Stimulated activated CD4-positive, alpha-beta T cell treated with anti-CD3 and anti-CD28 coated beads, Interleukin-1b, Interleukin-23, amount 100 ng/mL, for 4 hours (primary cell): ENCODE data around the gene VKORC1L1.
"Not testable (repeated sequence)": the region's sequence is repeated elsewhere in the genome, so short reads cannot be mapped to it uniquely, and the experiment has no call there.

Source experiments
- DNase-seq, 2 donors: peaks; one replicate each; pipeline ENCODE4 v3.0.0-alpha.2; 2020; ENCODE audit warnings: low read depth in 2 of 2

The VKORC1L1 gene

DNA sequence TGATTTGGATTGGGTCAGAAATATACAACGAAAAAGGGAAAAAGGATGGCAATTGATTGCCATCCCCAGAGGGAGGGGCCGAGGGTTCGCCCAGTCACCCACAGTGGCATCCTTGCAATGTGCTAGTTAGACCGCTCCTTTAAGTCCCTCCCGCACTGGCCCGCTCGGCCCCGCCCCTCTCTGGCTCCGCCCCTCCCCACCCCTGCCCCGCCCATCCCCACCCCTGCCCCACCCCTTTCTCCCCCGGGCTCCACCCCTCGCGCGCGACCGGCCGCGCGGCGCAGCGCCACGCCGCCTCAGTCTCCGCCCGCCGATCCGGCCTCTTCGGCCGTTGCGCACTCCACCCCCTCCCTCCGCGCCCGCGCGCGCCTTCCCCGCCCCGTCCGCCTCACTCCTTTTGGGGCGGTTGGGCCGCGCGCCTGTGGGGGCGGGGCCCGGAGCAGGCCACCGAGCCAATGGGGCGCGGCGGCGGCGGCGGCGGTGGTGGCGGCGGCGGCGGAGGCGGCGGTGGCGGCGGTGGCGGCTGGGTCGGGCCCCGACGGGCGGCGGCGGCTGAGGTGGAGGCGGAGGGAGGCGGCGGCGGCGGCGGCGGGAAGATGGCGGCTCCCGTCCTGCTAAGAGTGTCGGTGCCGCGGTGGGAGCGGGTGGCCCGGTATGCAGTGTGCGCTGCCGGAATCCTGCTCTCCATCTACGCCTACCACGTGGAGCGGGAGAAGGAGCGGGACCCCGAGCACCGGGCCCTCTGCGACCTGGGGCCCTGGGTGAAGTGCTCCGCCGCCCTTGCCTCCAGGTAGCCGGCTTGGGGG lies at the start of gene VKORC1L1:
TSS of gene VKORC1L1 (plus strand) at position 299 of the 806 bp plus-strand sequence. CDS start at position 597, 298 bp downstream.
- DNase-seq: peak; percentile 93 to 96

DNA sequence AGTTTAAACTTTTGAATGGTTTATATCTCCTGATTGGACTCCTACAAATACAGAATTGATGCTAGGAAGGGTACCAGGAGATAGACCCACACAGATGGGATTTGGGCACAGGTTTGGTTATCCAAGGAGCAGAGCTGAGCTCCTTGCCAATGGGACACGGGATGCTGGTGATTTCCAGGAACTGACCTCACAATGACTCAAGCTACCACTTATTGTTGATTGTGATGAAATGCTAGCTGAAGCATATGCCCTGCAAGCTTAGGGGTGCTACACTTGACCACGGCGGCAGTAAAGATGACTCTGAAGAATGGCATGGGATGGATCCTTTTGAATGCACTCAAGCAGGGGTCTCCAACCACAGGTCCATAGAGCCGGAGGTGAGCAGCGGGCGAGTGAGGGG lies 45.5 kb upstream of the VKORC1L1 start:
- no peak for DNase-seq

DNA sequence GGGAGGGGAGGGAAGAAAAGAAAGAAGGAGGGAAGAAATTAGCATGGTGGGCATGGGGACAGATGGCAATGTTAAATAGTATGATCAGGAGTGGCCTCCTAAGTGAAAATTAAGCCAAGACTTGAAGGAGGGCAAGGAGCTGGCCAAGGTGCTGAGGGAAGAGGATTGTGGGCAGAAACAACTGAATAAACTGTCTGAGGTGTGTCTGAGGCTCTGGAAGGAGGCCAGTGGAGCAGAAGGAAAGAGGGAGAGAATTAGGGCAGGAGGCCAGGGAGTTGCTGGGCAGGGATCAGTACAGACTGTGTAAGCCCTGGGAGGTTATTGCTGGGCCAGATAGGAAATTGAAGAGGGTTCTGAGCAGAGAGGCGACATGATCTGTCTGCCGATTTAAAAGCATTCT lies 40.6 kb upstream of the VKORC1L1 start:
- no peak for DNase-seq

DNA sequence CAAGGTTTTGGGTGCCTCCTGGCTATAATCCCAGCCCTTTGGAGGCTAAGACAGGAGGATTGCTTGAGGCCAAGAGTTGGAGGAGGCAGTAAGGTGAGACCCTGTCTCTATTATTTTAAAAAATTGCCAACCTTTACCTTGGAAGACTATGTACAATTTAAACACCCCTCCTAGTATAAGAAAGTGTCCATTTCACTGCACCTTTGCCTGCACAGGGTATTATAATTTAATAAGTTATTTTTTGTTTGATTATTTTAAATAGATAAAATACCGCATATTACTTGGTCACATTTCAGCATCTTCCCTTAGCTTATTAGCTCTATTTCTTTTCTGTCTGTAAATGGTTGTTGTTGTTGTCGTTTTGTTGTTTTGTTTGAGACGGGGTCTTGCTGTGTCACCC lies 36.2 kb upstream of the VKORC1L1 start:
- not testable (repeated sequence) for DNase-seq

DNA sequence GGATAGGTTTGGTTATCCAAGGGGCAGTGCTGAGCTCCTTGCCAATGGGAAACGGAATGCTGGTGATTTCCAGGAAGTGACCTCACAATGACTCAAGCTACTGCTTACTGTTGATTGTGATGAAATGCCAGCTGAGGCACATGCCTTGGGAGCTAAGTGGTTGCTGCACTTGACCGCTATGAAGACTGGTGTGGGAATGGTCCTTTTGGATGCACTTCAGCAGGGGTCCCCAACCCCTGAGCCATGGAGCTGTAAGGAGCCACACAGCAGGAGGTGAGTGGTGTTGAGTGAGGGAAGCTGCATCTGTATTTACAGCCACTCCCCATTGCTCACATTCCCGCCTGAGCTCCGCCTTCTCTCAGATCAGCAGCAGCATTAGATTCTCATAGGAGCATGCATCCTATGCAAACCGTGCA lies 35.3 kb upstream of the VKORC1L1 start:
- DNase-seq: not testable (repeated sequence)

DNA sequence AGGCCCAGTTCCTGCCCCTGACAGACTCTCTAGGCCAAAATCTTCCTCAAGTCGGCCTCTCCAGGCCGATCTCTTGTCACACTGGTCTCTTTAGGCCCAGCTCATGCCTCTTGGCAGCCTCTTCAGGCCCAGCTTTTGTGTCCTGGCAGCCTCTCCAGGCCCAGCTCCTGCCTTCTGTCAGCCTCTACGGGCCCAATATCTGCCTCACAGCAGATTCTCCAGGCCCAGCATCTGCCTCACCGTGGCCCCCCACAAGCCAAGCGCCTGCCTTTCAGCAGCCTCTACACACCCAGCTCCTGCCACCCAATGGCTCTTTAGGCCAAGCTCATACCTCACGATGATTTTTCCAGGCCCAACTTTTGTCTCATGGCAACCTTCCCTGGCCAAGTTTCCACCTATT lies 33.0 kb upstream of the VKORC1L1 start:
- DNase-seq: no peak

DNA sequence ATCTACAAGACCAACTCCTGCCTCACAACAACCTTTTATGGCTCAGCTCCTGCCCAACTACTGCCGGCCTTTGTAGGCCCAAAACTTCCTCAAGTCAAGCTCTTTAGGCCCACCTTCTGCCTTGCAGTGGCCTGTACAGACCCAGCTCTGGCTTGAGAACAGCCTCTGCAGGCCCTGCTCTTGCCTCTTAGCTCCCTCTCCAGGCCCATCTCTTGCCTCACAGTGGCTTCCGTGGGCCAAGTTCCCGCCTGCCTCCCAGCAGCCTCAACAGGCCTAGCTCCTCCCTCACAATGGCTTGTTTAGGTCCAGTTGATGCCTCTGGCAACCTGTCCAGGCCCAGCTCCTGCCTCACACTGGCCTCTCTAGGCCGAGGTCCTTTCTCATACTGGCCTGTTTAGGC lies 32.4 kb upstream of the VKORC1L1 start:
- no peak for DNase-seq

DNA sequence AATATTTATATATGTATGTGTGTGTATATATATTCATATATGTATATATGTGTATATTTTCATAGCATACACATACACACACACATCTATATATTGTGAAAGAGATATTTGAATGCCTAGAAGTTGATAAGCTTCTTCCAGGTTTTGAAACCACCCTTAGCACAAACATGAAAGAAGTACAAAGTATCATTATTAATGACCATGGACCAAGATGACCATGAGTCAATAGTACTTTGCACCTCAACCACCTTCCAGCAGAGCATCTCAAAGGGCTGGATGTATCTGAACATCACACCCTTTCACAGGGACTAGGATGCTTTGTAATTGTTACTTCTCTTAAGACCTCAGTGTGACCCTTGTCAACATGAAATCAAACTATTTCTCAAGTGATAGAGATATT lies 29.3 kb upstream of the VKORC1L1 start:
- DNase-seq: not testable (repeated sequence)

DNA sequence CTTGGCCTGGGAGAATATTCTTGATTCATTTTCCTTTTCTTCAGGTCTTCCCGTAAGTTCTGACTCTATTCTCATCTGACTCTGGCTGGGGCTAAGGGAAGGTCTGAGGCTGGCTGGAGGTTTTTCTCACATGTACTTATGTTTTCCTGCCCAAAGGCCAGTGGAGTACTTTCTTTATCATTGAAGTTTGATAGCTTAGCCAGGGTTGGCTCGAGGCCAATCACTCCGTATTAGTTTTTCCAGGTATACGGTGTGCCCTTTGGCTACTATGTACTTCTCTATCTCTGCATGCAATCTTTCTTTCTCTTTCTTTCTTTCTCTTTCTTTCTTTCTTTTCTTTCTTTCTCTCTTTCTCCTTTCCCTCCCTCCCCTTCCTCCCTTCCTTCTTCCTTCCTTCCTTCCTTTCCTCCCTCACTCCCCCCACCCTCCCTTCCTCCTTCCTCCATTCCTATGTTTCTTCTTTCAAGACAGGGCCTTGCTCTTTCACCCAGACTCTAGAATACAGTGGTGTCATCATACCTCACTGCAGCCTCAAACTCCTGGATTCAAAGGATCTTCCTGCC lies 26.8 kb upstream of the VKORC1L1 start:
- no peak for DNase-seq

DNA sequence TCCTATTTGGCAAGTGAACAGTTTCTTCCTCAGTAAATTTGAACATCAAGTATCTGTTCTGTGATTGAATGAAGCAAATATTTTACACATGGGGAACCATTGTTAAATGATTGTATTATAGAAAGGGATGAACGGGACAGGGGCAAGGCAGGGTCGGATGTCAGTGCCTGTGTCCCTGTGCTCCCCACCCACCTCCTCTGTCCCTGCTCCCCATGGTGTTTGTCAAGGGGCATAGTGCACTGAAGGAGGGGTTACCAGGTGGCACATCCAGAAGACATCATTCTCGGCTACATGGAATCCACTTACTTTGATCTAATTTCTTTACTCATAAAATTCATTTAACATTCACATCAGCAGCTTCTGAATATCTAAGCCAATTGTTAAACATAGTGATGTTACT lies 19.4 kb upstream of the VKORC1L1 start:
- DNase-seq: not testable (repeated sequence)

DNA sequence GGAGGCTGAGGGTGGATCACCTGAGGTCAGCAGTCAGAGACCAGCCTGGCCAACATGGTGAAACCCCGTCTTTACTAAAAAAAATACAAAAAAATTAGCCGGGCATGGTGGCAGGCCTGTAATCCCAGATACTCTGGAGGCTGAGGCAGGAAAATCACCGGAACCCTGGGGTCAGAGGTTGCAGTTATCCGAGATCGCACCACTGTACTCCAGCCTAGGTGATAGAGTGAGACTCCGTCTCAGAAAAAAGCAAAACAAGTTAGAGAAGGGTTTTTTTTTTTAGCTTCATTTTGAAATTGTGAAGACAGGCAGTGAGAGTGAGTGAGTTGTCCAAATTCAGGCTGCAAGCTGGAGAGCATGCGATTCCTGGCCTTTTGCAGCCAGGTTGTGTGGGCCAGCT lies 19.0 kb upstream of the VKORC1L1 start:
- DNase-seq: not testable (repeated sequence)

DNA sequence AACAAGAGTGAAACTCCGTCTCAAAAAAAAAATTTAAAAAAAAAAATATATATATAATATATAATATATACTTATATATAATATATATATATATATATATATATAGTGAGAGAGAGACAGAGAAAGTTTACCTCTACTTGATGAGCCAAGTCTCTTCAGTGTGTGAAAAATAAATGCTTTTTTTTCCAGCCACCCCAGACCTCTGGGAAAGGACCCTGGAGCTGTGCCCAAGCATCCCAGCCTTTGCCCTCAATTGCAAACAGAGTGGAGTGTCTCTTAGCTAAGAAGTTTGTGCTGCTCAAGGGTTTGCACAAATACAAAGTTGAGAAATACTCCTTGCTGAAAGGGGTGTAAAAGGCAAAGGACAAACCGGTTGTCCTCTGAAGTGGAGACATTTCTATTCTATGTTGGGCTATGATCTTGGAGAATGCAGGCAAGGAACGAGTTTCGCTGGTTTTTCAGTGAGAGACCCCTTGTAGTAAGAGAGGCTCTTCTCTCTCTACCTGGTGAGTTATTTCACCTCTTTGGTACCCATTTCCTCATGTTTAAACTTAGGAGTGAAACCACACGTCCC lies 15.5 kb upstream of the VKORC1L1 start:
- not testable (repeated sequence) for DNase-seq

DNA sequence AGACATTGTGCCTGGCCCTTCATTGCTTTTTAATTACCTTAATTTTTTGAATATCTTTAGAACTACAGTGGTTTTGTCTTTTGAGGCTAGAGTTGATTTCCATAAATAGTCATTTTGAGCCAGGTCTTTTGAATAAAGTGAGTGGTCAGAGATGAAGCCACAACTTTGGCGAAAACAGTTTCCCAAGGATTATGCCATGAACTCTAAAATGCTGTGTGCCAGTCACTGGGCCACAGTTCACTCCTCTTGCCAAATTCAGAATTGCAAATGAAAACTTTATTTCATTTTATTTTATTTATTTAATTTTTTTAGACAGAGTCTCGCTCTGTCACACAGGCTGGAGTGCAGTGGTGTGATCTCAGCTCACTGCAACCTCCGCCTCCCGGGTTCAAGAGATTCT lies 14.2 kb upstream of the VKORC1L1 start:
- not testable (repeated sequence) for DNase-seq

DNA sequence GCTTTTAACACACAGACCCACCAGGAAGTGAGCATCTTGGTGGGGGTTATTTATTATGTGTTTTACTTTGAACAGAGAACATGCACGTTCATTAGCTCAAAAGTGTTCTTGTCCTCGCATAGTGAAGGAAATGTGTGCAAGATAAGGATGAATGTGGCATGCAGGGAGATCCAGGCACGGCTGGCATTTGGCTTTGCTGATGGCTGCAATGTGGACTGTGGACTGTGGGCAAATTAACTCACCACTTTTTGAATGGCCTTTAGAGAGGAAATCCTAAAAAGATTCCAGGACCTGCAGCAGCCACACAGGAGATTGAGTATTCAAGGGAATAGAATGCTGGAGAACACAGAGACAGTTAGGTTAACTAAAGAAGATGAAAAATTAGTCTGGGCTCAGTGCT lies 6.6 kb upstream of the VKORC1L1 start:
- not testable (repeated sequence) for DNase-seq

DNA sequence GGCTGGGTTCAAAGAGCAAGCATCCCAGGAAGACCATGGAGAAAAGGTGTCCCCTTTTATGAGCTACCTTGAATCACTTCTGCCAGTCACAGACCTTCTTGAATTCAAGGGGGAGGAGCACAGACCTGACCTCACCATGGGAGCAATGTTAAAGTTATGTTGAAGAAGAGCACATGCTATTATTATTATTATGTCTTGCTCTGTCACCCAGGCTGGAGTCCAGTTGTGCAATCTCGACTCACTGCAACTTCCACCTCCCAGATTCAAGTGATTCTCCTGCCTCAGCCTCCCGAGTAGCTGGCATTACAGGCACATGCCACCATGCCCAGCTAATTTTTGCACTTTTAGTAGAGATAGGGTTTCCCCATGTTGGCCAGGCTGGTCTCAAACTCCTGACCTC lies 5.2 kb upstream of the VKORC1L1 start:
- not testable (repeated sequence) for DNase-seq

DNA sequence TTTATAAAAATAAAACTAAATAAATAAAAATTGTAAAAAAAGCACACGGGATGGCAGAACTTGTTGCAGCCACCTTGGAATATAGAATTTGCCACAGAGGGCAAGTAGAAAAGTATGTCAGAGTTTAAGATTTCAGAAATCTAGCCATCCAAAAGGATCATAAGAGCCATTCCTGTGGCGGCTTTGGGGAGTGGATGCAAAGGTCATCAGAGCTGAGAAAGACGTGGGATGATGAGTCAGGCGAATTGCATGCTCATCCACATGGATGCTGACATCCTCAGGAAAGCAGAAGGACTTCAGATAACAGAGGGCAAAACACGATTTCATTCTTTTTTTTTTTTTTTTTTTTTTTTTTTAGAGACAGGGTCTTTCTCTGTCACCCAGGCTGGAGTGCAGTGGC lies 3.6 kb upstream of the VKORC1L1 start:
- DNase-seq: not testable (repeated sequence)

DNA sequence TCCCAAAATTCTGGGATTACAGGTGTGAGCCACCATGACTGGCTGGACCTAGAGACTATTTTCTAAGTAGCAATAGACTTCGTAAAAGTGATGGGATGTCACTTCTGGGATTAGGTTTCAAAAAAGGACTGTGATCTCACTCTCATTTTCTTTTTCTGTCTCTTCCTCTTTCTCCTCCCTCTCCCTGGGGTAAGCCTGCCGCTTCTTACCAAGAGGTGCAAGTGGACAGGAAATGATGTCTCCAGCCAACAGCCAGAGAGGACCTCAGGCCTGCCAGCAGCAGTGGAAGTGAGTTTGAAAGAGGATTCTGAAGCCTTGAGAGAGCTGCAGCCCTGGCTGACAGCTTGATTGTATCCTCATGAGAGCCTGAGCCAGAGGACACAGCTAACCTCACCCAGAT lies 1.4 kb upstream of the VKORC1L1 start:
- not testable (repeated sequence) for DNase-seq

DNA sequence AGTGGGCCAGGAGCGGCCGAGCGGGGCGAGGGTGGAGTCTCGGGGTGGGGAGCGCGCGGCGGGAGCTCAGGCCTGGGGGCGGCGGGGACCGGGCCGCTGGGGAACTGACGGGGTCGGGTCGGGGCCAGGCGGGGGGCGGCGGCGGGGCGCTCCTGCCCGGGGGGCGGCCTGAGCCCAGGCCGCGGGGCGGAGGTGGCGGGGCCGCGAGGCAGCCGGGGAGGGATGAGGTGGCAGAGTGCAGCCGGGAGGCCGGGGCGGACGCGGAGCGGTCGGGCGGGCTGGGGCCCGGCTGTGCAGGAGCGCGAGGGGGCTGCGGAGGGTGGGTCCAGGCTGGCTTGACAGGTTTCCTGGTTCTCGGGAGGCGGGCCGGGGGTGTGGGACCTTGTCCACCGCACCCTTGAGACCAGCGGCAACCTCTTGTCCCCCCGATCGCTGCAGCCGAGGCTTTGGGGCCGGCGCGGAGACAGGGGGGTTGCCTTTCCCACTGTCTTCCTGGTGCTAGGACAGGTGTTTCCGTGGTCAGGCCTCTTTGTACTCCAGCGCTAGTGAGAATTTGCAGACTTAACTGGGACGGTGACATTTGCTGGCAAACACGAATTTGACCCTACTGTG lies 814 bp downstream of the VKORC1L1 start:
- DNase-seq: peak in 1 of 2 donors; percentile 9

DNA sequence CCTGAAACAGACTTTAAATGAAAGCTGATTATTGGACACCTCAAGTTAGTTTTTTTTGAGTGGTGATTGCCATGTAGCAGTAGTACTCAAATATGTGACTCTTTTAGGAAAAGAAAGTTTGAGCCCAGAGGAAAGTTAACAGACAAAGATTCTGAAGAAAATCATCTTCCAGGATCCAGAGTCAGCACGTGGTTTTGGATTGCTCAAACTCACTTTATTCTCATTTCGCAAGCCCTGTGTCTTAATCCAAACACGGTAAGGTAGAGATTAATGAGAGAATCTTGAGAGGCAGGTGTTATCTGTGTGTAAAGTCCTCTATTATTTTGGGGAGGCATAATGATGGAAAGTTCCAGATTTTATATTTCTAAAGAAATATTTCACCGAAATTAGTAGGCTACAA lies 2.8 kb downstream of the VKORC1L1 start:
- DNase-seq: not testable (repeated sequence)

DNA sequence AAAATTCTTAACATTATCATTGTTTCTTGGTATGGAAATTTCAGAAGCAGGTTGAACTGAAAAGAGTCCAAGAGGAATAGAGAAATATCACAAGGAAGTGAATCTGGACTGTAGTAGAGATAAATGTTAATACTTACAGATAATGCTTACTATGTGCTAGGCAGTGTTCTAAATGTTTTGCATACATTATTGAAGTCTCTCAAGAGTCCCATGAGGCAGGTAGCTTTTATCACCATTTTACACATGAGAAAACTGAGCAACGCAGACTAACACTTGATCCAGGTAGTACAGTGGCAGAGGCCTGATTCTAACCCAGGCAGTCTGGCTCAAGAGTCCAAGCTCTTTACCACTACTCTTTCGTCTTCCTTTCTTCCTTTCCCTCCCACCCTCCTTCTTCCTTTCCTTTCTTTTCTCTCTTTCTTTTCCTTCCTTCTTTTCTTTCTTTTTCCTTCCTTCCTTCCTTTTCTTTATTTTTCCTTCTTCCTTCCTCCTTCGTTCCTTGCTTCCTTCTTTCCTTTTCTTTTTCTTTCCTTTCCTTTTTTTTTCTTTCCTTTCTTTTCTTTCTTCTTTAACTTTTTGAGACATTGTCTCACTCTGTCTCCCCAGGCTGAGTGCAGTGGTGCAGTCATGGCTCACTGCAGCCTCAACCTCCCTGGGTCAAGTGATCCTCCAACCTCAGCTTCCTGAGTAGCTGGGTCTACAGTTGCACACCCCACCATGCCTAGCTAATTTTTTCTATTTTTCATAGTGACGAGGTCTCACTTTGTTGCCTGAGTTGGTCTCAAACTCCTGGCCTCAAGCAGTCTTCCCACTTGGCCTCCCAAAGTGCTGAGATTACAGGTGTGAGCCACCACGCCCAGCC lies 6.6 kb downstream of the VKORC1L1 start:
- not testable (repeated sequence) for DNase-seq

DNA sequence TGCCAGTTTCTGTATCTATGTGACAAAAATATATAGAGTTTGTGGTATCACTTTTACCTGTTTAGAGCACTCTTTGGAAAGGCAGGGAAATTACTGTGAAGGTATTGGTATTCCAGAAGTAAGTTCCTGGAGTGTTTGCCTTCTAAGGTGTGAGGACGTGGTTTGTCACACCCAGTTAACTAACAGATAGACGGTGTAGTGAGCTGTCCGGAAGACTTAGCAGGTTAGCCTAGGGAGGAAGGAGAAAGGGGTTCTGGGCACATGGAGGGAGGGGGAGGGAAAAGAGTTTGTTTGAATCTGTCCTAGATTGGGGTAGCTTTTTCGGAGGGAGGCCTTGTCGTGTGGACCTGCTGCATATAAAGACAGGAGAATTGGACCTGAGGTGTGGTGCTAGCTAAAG lies 7.4 kb downstream of the VKORC1L1 start:
- not testable (repeated sequence) for DNase-seq

DNA sequence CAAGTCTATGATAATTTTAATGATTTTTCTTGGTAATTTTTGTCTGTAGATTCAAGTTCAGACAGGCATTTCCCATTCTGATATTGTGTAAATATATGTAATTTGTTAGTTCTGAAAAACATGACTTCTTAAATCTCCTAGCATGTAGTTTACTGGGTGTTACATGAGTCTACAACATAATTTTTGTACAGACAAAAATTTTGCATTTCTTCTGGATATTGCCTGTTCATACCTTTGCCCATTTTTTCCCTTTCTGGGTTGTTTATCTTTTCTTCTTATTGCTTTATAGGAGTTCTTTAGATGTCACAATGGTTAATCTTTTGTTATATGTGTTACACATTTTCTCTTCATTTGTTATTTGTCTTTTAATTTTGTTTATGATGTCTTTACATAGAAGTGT lies 12.1 kb downstream of the VKORC1L1 start:
- not testable (repeated sequence) for DNase-seq
